ENCODE results near the gene ILK.

The ILK gene

DNA sequence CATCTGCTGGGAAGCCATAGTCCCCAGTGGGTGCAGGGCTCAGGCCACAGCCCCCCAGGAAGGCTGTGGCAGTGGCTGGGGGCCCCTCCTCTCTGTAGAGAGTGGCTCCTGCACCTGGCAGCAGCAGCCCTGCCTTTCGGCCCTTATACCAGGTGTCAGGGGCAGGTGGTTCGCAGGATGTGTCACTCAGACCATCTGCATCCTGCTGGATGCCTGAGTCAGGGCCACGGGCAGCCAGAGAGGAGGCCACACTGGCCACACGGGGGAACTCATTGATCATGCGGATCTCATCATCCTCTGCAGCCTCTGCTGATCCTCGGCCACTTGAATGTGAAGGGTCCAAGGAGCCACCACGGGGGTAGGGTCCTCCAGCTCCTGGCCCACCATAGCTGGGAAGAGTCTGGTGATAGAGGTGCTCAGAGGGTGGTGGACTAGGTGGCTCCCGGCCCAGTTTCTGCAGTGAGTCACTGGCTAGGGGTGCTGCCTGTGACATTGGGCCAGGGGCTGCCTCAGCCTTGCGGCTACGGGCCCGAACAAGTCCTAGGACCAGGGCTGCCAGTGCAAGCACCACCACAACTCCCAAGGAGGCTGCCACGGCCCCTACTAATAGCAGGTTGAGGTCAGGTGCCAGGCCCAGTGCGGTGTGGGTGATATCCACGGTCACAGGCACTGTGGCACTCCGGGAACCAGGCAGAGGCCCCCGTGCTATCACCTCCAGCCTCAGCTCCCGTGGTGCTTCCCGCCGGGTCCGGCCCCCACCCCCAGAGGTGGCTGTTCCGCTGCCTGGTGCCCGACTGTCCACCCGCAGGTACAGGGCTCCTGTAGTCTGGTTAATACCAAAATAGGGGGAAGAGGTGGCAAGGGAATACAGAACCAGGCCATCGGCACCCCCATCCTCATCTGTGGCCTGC lies 18.9 kb downstream of the ILK start:
- DNase-seq = no peak

DNA sequence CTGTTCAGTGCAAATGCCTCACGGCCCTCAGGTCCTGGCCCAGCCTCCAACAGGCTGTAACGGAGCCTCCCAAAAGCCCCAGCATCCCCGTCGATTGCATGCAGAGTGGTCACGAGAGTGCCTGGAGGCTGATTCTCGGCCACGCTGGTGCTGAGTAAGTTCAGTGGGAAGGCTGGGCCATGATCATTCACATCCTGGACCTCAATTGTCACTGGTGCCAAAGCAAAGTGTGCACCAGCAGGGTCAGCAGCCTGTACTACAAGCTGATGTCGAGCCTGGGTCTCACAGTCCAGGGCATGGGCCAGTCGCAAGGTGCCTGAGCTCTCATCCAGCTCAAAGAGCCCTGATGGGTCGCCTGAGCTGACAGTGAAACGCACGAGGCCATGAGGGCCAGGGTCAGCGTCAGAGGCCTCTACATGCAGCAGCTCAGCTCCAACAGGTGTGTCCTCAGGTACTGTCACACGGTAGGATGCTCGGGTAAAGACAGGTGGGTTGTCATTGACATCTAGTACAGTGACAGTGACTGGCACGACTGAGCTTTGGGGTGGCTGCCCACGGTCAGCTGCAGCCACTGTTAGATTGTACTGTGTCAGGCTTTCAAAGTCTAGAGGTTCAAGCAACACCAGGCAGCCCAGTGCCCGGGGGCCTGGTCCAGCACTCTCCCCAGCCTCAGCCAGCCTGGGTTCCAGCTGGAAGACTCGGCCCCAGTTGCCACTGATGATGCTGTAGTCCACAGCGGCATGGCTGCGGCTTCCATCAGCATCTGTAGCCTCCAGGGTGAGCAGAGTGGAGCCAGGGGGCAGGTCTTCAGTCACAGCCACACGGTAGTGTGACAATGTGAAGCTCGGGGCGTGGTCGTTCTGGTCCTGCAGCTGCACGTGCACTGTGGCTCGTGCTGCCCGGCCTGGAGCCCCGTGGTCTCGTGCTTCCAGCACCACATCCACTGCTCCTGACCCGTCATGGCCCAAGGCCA lies 20.1 kb downstream of the ILK start:
- no peak for DNase-seq

DNA sequence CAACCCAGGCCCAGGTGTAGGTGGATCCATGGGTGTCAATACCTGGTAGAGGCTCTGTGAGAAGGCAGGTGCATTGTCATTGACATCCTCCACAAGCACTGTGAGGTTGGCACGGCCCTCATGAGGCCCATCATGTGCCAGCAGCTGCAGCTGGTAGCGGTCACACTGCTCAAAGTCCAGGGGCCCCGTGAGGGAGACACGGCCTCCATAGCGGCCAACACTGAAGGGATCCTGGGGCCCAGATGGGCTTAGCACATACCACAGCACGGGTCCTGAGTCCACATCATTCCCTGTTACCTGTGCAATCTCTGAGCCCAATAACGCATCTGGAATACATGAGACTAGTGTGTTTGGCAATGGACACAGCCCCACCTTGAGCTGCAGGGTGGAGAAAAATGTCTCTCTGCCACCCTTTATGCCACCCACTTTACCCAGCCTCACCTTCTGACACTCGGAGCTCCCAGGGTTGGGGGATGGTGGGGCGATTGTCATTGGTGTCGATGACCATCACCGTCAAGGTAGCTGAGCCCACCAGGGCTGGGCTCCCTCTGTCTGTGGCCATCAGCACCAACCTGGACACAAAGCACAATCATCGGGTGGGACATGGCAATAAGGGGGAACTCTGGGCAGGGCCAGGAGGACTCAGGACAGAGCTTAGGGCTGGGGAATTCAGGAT lies 21.7 kb downstream of the ILK start:
- DNase-seq = no peak

DNA sequence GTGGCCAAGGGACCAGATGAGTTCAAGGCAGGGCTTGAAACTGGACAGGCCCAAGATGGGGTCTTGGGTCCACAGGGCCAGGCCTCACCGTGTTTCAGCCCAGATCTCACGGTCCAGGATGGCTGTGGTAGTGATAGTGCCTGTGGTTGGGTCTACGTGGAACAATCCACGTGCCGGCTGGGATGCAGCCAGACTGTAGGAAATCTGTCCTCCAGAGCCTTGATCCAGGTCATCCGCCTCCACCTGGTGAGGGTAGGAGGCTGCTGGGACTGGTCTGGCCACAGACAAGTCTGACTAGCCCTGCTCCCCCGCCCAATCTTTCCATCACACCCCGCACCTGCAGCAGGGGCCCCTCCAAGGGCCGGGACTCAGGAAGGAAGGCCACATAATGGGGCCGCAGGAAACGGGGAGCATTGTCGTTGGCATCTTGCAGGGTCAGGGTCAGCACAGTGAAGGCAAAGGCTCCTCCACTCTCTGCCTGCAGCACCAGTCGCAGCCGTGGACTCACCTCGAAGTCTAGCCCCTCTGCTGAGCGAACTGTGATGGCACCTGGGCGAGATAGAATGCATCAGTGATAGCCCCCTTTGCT lies 22.4 kb downstream of the ILK start:
- no peak for DNase-seq

DNA sequence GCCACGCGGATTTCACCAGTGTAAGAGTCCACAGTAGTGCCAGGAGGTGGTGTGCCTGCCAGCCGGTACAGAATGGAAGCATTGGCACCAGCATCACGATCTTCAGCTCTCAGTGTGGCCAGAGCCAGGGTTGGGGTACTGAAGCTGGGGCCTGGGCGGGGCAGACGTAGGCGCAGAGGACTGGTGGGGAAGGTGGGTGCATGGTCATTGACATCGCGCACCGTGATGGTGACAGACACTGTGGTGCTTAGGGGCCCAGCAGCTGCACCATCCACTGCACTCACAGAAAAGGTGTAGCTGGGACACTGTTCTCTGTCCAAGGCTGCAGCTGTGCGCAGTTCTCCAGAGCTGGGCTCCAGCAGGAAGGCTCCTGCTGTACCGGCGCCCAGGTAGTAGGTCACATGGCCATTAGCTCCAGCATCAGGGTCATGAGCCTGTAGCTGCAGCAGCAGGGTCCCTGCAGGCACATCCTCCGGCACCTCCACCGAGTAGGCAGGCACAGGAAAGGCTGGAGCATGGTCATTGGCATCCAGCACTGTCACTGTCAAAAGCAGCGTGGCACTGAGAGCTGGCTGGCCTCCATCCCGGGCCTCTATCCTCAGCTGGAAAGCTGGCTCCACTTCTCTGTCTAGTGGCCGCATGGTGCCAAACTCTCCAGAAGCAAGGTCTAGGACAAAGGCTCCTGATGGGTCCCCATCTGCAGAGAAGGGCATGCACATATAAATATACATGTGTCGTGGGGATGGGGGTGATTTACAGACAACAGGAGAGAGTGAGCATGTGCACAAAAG lies 23.6 kb downstream of the ILK start:
- DNase-seq = no peak

DNA sequence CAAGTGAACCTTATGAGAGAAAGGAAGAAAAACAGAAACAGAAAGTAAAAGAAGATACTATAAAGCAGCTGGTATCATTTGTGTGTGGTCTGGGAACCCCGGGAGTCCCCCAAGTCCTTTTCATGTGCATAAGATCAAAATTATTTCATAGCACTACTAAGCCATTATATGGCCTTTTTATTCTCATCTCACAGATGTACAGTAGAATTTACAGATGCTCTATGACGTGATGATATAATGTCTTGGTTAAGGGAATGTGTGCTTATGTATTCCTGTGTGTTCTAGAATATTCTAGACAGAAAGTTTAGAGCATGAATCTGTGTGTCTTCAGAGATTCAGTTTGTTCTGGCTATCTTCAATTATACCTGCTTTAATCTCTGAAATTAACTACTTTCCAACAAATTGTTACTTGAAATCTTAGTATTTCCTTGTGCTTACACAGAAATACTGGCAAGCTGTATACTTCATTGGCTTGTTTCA lies 24.2 kb downstream of the ILK start:
- no peak for DNase-seq

DNA sequence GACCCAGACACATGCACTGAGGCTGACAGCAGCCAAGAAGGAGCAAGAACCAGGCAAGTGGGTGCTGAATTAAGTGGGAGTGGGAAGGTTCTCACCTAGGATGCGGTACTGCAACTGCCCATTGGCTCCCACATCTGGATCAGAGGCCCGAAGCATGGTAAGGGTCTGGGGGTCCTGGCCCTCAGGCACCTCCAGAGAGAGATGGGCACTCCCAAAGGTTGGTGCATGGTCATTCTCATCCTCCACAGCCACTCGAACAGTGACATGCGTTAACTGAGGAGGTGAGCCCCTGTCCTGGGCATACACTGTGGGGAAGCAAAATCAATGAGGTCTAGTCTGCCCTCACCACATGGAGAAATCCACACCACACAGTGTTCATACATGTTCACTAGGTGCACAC lies 25.0 kb downstream of the ILK start:
- DNase-seq = no peak

DNA sequence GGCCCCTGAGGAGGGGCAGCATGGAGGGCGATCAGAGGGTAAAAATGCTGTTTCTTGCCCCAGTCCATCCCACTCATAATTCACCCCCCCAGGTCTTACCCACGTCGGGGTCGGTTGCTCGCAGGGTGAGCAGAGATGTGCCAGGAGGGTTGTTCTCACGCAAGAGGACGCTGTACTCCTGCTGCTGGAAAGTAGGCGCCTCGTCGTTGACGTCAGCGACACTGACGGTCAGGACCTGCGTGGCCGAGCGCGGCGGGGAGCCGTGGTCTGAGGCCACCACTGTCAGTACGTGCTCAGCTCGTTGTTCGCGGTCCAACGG lies 26.0 kb downstream of the ILK start:
- DNase-seq = no peak

DNA sequence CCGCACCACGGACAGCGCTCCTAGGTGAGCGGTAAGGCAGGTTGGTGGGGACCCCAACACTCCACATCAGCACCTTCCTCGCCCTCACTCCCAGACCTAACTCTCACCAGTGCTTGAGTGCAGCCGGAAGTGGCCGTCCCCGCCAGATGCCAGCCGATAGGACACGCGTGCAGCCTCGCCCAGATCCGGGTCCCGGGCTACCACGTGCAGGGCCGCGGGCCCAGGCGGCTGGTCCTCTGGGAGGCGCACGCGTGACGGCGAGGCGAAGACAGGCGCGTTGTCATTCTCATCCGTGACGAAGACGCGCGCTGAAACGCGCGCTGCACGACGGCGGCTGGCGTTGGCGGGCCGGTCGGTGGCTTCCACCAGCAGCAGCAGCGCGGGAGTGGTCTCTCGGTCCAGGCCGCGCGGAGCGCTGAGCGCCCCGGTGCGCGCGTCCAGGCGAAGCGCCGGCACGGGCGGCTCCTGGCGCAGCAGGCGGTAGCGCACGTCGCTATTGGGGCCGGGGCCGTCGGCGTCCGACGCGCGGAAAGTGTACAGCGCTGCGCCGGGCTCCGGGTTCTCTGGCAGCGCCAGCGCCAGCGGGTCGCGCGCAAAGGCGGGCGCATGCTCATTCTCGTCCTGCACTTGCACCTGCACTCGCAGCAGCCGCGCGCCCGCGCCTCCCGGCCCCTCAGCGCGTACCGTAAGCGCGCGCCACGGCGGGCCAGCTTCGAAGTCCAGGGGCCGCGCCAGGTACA lies 26.5 kb downstream of the ILK start:
- no peak for DNase-seq

DNA sequence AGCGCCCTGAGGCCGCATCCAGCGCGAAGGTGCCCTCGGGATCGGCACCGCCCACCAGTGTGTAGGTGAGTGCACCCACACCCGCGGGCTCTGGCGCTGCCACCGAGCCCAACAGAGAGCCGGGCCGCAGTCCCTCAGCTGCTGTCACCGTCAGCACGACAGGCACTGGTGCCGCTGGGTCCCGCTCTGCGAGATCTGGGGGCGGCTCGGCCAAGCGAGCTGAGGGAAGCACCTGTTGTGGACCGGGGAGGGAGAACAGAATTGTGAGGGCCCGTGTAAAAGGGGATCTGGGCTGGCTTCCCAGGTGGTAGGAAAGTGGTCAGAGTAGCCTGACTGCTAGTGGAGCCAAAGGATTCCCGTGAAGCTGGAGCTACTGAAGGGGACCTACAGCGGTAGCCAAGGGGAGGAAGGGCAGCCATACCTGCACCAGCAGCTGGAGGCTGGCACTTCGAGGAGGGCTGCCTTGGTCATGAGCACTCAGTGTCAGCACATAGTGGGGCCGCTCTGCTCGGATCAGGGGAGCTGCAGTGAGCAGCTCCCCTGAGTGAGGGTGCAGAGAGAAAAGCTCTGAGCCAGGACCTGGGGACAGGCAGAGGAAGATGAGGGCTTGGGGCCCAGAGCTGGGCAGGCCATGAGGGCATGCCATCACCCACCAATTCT lies 27.2 kb downstream of the ILK start:
- no peak for DNase-seq

DNA sequence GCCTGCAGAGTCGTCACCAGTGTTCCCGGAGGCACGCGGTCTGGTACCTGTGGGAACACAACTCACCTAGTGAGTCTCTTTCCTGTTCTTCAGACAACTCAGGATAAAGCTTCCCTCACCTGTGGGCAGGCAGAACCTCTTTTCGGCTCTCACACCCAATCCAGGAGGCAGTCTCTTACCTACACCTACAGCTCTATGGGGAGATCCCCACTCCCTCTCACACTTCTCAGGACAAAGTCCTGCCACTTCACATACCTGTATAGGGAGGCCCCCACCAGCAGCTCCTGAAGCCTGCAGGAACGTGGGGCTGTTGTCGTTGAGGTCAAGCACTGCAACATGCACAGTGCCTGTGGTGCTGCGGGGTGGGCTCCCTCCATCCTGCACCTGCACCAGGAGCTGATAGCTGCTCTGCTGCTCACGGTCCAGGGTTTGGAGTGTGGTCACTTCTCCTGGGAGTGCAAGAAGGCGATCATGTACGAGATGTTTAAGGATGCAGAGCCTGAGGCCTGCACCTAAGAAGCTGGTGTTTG lies 27.9 kb downstream of the ILK start:
- no peak for DNase-seq

DNA sequence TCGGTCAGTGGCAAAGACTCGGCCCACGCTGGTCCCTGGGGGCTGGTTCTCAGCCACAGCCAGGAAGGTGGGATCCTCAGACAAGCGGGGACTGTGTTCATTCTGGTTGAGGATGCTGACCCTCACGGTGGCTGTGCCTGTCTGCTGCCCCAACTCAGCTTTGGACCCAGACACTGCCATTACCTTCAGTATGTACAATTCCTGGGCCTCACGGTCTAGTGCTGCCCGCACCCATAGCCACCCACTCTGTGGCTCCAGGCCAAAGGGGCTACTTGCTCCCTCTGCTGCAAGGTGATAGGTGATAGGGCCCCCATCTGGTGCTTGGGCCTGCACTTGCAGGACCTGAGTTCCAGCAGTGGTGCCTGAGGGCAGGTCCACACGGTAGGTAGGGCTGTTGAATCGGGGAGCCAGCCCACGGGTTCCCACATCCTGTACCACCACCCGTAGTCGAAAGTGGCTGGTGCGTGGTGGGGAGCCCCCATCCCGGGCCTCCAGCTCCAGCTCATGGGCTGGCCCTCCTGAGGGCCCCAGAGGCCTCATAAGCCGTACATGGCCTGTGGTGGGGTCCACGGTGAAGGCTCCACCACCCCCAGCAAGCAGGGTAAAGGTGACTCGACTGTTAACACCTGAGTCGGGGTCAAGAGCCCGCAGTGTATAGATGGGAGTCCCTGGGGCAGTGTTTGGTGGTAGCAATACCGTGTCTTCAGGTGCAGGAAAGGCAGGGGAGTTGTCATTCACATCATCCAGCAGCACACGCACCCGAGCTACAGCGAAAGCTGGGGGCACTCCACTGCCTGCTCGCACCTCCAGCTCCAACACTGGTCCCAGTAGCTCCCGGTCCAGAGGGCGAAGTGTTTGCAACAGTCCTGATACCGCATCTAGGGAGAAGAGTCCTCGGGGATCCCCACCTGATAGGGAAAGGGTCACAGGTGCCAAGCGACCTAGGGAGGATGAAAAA lies 28.8 kb downstream of the ILK start:
- no peak for DNase-seq

DNA sequence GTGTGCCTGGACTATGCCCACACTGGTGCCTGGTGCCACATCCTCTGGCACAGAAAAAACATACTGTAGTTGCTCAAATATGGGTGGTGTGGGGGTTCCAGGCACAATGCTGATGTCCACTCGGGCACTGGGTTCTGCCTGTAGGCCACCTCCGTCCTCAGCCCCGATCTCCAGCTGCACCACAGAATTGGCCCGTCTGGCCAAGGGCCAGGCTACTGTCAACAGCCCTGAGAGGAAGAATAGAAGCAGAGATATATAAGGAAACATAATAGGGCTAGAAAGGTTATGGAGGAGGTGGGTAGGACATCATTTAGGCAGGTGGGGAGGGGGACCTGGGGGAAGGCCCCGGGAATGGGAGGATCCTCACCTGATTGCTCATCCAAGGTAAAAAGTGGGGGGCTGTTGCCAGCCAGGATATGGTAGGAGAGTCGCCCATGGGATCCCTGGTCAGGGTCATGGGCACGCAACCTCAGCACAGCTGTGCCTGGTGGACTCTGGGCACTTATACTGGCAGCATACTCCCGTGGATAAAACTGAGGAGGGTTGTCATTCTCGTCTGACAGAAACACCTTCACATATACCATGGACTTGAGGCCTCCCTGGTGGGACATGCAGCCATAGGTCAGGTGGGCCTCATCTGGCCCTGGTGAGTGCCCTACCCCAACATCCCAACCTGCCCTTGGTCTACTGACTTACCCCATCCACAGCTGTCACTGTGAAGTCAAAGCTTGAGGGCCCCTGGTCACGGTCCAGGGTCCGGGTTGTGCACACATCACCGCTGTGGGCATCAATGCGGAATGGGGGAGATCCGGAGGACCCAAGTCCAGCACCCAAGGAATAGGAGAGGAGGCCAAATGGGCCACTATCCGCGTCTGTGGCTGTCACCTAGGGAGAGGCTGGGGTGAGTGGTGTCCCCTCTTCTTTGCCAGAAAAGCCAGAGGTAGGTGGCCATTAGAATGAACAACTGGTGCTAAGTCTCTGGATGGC lies 30.1 kb downstream of the ILK start:
- DNase-seq = no peak

DNA sequence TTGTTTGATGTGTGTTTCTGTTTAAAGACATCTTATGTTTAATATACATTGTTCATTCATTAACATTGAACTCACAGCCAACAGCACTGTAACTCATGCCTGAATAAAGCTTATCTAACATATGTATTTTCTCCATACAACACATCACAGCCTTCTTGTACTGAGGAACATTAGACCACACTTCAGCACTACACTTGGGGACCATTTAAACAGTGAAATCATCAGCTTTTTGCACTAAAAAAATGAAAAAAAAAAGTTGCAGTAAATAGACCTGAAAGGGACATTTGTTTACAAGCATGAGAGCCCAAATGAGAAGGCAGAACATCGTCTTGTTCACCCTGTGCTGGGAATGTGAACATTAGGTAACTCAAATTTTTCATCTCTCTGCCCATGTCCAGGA lies 31.0 kb downstream of the ILK start:
- no peak for DNase-seq

DNA sequence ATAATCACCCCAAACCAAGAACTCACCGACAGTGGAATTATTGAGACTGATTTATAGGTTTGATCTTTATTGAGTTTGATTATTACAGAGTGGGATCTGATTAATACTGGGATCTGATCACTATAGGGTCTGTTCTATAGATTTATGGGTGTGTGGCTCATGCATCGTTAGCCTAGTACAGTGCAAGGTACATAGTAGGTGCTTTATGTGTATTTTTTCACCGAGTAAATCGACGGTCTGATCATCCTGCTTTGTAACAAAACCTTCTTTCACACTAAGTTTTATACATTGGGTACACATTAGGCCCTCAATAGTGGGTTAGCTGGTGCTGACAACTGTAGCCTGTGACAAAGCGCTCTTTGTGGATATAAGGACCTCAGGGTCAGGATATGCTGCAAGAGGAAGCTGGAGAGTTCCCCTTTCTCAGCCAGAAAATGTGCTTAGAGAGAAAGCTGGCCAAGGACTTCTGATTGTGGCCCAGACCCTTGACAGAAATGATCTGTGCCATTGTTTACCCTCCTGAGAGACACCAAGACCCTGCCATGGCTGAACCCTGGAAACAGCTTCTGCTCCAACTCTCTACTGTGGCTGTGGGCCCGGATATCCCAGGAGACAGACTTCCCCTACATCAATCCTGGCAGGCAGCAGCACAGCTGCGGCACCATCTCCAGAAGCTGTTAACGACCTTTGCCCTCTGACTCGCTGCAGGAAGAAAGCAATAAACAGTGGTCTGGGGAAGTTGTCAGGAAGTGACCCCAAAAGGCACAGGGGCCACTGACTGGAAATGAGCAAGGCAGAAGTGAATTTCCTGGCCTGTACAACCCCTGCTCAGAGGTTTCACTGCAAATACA lies 31.7 kb downstream of the ILK start:
- DNase-seq = no peak

DNA sequence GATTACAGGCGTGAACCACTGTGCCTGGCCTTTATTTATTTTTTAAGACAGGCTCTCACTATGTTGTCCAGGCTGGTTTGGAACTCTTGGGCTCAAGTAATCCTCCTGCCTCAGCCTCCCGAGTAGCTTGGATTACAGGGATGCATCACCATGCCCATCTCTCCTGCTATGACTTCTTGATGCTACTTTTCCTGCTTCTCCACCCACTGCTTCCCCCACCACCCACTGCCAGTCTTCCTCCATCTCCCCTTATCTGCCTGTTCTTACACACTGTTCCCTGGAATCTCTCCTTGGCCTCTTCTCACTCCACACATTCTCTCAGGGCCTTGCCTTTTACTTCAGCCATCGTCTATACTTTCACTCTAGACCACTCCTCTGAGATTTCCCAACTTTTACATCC lies 32.9 kb downstream of the ILK start:
- no peak for DNase-seq

DNA sequence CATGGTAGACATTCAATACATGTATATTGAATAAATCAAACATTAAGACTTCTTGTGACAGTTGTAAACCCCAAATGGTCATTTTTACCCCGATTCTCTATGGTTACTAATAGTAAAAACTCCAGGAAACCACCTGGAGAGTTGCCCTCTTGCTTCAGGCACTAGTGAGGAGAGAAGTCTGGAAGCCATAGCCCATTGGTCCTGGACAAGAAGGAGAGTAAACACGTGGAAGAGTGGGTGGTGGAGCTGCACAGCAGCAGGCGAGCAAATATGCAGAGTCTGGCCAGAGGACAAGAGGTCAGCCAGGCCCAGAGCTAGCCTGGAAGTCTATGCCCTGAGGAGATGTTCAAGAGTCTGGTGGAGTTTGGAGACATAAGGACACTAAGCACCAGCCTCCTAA lies 34.3 kb downstream of the ILK start:
- DNase-seq = no peak
